Stimulated activated CD4-positive, alpha-beta T cell treated with anti-CD3 and anti-CD28 coated beads, Interleukin-4, amount 100 ng/mL, for 1 hour (primary cell): Measurements from ENCODE around the gene IGF1R.
"Not testable (repeated sequence)": the region's sequence is repeated elsewhere in the genome, so short reads cannot be mapped to it uniquely, and the experiment has no call there.

Experiments
- DNase-seq: peaks from one replicate; pipeline ENCODE4 v3.0.0-alpha.2; 2020

The IGF1R gene

GRCh38 chr15:98978153-98978552 is 329.8 kb downstream of the IGF1R start:
- DNase-seq, result no peak

- no peak for DNase-seq
These were observed 332.5 kb downstream of the IGF1R start for GRCh38 chr15:98980899-98981228.

DNA sequence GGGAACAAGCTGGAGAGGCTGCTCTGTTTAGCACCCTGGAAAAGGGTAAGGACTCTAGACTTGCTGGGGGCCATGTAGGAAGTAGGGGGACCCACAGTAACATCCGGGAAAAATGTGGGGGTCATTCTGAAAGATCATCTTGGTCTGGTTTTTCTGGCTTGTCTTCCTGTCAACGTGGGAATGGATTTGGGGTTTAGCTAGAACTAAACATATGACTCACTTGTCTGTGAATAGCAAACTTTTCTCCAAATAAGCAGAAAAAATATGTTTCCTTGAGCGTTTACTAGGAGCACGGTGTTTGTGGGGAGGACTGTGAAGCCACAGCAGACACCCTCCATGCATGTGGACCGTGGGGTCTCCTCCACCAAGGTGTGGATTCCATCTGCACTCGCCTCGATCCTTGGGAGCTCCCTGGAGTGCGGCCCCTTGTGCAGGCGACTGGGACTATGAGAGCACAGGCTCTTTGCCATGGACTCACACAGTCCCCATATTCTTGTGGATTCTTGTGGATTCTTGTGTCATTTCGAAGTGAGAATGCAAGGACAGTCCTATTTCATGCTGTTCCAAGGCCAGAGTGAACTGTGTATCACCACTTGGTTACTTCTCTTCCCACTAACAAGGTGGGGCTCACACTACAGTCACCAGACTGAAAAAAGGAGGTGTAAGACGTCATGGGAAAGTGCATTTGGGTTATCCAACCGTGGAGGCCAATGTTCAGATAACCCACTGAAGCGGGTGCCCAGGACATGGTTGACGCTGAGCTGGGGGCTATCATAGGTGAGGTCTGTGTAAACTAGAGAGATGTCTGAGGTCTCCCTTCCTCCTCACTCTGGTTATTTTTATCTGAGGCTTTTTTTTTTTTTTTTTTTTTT is 333.7 kb downstream of the IGF1R start:
- DNase-seq, result no peak

DNA sequence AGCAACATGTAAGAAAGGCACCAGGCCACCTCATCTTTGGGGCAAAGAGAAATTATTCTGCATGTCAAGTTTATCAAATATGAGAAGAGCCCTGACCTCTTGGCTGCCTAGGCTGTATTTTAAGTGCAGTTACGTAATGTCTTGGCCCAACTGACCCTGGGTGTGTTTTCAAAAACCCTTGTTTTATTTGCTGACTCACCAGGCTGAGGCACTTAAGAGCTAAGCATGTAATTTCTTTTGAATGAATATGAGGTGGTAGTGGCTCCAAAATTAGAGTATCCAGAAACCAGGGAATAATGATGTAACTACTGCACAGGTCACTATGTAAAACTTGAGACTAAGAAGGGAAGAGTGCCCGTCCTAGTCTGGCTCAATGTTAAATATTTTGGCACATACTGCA is 335.0 kb downstream of the IGF1R start:
- DNase-seq, result no peak

DNA sequence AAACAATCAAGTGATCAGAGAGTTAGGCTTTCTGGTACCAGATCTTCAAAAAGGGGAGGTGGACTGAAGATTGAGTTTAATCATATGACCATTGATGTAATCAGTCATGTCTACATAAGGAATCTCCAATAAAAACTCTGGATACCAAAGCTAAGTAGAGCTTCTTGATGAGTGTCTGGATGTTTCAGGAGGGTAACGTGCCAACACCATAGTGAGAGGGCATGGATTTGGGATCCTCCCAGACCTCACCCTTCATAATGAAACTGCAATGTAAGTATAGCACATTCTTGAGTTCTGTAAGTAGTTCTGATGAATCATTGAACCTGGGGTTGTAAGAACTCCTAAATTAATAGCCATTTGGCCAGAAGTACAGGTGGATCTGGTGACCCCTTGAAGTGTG is 337.9 kb downstream of the IGF1R start:
- no peak for DNase-seq

GRCh38 chr15:98994892-98995291 is 346.6 kb downstream of the IGF1R start:
- DNase-seq, result no peak

DNA sequence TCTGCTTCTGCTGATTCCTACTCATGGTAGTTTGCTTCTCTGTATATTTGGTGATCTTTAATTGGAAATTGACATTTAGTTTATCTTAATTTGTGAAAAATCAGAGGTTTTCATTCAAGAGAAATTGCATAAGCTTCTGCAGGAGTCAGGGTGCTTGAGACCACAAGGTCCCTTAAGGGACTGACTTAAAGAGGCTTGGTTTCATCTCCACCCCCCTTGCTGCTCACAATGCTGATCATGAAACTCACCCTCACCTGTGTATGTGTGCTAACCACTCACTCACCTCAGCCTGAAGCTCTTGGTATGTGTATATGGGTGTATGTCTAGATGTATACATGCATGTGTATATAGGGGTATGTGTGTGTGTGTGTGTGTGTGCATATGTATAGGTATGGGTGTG is 347.8 kb downstream of the IGF1R start:
- no peak for DNase-seq

GRCh38 chr15:98996624-98997023 is 348.3 kb downstream of the IGF1R start:
- DNase-seq, result no peak

DNA sequence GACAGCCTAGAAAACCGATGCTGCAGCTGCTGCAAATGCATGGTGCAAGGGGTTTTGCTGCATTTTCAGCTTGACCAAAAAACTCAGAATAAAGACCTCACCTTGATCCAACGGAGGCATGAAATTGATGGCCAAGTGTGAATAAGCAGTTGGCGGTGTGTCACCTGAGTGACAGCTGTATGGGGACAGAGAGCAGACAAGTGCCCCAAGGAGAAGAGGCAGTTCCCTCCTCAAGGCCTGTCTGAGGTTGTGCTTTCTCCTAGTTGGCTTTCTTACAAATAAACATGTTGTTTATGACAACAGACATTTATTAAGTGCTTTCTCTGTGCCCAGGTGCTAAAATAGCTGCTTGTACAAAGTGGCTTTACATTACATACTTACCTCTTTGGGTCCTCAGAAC is 349.0 kb downstream of the IGF1R start:
- no peak for DNase-seq

DNA sequence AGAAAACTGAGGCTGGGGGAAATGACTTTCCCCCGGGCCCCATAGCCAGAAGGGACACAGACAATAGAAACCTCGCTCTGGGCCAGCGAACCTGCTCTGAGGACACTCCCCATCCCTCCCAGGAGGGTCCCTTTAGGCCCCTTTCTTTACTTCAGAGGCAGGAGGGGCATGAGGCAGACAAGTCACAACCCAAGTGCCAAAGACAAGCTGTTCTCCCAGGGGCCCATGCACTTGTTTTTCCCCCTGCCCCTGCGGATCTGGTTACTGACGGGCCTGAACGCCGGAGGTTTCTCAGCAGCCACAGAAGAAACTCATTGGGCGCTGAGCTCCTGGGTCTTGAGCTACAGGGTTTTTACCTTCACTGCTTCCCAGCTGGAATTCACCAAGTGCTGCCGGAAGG is 349.4 kb downstream of the IGF1R start:
- DNase-seq, result no peak

- DNase-seq, result no peak
These were observed 349.9 kb downstream of the IGF1R start for GRCh38 chr15:98998279-98998678.

DNA sequence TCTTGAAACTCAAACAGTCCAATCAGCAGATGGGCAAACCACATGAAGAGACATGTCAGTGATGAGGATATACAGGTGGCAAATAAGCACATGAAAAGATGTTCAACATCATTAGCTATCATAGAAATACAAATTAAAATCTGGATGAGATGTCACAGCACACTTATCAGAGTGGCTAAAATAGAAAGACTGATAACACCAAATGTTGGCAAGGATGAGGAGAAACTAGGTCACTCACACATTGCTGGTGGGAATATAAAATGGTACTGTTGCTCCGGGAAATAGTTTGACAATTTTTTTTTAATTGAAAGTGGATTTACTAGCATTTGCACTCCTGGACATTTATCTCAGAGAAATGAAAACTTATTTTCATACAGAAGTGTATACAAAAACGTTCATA is 350.9 kb downstream of the IGF1R start:
- DNase-seq, result no peak

DNA sequence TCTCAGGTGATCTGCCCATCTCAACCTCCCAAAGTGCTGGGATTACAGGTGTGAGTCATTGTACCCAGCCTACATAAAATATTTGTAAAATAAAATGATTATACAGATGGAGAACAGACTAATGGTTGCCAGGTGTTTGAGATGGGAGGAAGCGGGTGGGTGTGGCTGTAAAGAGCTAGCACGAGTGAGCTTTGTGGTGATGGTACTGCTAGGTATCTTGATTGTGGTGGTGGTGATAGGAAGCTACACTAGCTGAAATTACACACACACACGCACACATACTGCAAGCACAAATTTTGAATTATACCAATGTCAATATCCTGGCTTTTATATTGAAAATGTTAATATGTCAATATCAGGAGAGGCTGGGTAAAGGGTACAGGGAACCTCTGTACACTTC is 353.9 kb downstream of the IGF1R start:
- DNase-seq, result no peak

DNA sequence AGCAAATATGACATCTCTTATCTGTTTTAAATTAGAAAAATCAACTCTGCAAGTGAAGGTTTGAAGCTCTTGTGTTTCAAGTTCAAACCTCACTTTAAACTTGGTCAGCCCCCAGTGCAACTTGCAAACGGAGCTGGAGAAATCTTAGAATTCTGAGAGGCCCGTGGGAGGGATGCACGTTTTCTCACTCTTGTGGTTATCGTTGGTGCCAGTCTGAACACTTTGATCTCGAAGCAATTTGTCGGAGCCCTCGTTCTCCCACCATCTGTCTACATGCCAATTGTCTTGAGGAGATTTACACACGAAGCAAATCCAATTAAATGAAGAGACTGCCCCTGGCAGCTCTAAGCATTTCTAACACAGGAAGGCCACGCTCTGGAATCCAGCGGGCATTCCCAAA is 355.0 kb downstream of the IGF1R start:
- not testable (repeated sequence) for DNase-seq

GRCh38 chr15:99004998-99005974 is 356.9 kb downstream of the IGF1R start:
- not testable (repeated sequence) for DNase-seq

- no peak for DNase-seq
These were observed 357.8 kb downstream of the IGF1R start for GRCh38 chr15:99006146-99006545.

DNA sequence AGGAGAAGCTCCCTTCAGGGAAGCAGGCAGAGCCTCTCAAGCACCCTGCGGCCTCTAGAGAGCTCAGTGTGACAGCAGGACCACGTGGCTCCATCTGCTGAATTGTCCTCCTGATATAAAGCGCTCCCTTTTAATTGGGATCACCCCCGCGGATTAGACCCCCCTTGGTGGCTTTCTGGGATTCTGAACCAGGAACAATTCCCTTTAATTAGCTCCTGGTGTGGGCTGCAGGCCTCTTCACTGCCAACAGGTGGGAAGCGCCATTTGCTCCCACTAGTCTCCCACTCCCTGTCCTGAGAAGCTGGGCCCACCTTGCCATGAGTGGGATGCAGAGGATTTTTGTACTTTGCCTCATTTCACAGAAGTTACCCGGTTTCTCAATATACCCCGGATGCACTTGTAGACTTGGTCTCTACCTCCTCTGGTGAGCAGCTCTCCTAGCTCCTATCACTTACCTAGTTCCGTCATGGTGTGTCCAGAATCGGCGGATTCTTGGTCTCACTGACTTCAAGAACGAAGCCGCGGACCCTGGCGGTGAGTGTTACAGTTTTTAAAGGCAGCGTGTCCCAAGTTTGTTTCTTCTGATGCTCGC is 358.7 kb downstream of the IGF1R start:
- DNase-seq, result no peak

DNA sequence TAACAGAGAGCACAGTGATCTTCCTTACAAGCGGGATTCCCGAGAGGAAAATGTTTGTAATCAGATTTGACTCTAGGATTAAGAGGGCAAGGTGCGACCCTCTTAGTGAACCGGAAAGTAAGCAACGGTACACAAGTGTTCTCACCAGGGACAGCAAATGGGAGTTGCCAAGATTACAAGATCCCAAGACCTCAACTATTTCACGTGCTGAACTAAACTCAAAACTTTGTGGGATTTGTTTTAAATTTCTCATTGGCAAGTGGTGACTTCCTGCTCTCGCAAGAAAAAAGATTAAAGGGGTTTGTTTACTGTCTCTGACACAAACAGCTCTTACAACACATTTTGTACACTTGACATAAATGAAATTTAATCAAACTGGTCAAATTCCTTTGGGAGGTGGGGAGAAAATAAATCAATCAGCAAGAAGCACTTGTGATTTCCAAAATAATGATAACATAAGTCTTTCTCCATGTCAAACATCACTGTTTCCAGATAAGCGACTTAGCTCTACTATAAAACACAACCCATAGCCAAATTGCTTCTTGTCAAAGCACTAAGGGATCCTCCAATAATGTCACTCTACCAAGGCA is 361.5 kb downstream of the IGF1R start:
- no peak for DNase-seq

GRCh38 chr15:99010768-99011167 is 362.4 kb downstream of the IGF1R start:
- no peak for DNase-seq
